ENCODE measurements around the gene ARHGEF7. TPM values are rescaled to one million over a fixed set of nuclear protein-coding genes. Genes with fewer than 3 reads are reported as not detected.

ARHGEF7 gene
- total RNA-seq, 2 experiments from 2014 or later: 39.5 to 51.3 TPM

GRCh38 chr13:111319521-111319920 lies 204.4 kb downstream of the ARHGEF7 start:
- Histone ChIP-seq H4K20me1 (ENCODE audit: insufficient read depth, low read length) (no peaks in the 10 kb centered on the region), H2AFZ (ENCODE audit: low read length) (no peak overlapping the region), H3K27ac (ENCODE audit: low read depth, low read length, poor library complexity, severe bottlenecking) (no peak overlapping the region), H3K79me2 (ENCODE audit: insufficient read depth, low read depth, low read length) (no peaks in the 10 kb centered on the region), H3K4me1 (ENCODE audit: insufficient read depth, low read length, poor library complexity, severe bottlenecking) (no peaks in the 10 kb centered on the region), H3K4me3 (ENCODE audit: low read depth, low read length, poor library complexity, severe bottlenecking) (no peak overlapping the region), H3K9me2 (ENCODE audit: insufficient read depth, low read length) (no peaks in the 10 kb centered on the region), H3K4me2 (ENCODE audit: low read length) (no peak overlapping the region), H3K9me3 (ENCODE audit: low read length) (no peaks in the 10 kb centered on the region), H3K36me3 (ENCODE audit: insufficient read depth, low read length) (no peaks in the 10 kb centered on the region)
- intact Hi-C loops (cut with micrococcal nuclease; ENCODE audit: unreplicated experiment): no loop called here
- POLR2A ChIA-PET: no interaction called here
- DNase-seq (ENCODE audit: low spot score): no peak
- CTCF ChIA-PET (ENCODE audit: unreplicated experiment): no interaction called here
- TF ChIP-seq EZH2phosphoT487 (IDR thresholded peaks at IDR 0.05; ENCODE audit: borderline replicate concordance, low read depth, low read length): no peak
- no TSS peak for BruUV-seq (replicated peaks)

- no peak for DNase-seq (ENCODE audit: low spot score)
- TF ChIP-seq EZH2phosphoT487 (IDR thresholded peaks at IDR 0.05; ENCODE audit: borderline replicate concordance, low read depth, low read length) (no peak), CTCF (conservative IDR thresholded peaks at IDR 0.05; ENCODE audit: low read length) (no peak)
- ChIA-PET POLR2A (no interaction called here), CTCF (ENCODE audit: unreplicated experiment) (no interaction called here)
- H3K4me2 ChIP-seq (ENCODE audit: low read length): no peak within 1 kb of the TSS
- no TSS peak for BruUV-seq (replicated peaks)
- H3K79me2 ChIP-seq (ENCODE audit: insufficient read depth, low read depth, low read length): no peaks in the 10 kb centered on the region
- H3K4me1 ChIP-seq (ENCODE audit: insufficient read depth, low read length, poor library complexity, severe bottlenecking): no peaks in the 10 kb centered on the region
- H3K36me3 ChIP-seq (ENCODE audit: insufficient read depth, low read length): no peaks in the 10 kb centered on the region
- no peaks in the 10 kb centered on the region for H3K9me3 ChIP-seq (ENCODE audit: low read length)
- intact Hi-C loops (cut with micrococcal nuclease; ENCODE audit: unreplicated experiment): no loop called here
- H3K9me2 ChIP-seq (ENCODE audit: insufficient read depth, low read length): no peaks in the 10 kb centered on the region
- no peak within 1 kb of the TSS for H3K27ac ChIP-seq (ENCODE audit: low read depth, low read length, poor library complexity, severe bottlenecking)
- H2AFZ ChIP-seq (ENCODE audit: low read length): no peak within 1 kb of the TSS
- H3K4me3 ChIP-seq (ENCODE audit: low read depth, low read length, poor library complexity, severe bottlenecking): no peak within 1 kb of the TSS
- no peaks in the 10 kb centered on the region for H4K20me1 ChIP-seq (ENCODE audit: insufficient read depth, low read length)
Measured at GRCh38 chr13:111319998-111320911, 205.1 kb downstream of the ARHGEF7 start, which contains the start of gene TEX29. TEX29 (plus strand) TSS chr13:111320642; CDS start chr13:111320891, 249 bp downstream.

- Histone ChIP-seq H3K4me1 (ENCODE audit: insufficient read depth, low read length, poor library complexity, severe bottlenecking) (no peaks in the 10 kb centered on the region), H3K9me3 (ENCODE audit: low read length) (no peaks in the 10 kb centered on the region), H4K20me1 (ENCODE audit: insufficient read depth, low read length) (no peaks in the 10 kb centered on the region), H3K4me2 (ENCODE audit: low read length) (no peak overlapping the region), H2AFZ (ENCODE audit: low read length) (no peak overlapping the region), H3K79me2 (ENCODE audit: insufficient read depth, low read depth, low read length) (no peaks in the 10 kb centered on the region), H3K4me3 (ENCODE audit: low read depth, low read length, poor library complexity, severe bottlenecking) (no peak overlapping the region), H3K27ac (ENCODE audit: low read depth, low read length, poor library complexity, severe bottlenecking) (no peak overlapping the region), H3K9me2 (ENCODE audit: insufficient read depth, low read length) (no peaks in the 10 kb centered on the region), H3K36me3 (ENCODE audit: insufficient read depth, low read length) (no peaks in the 10 kb centered on the region)
- no peak for DNase-seq (ENCODE audit: low spot score)
- TF ChIP-seq EZH2phosphoT487 (IDR thresholded peaks at IDR 0.05; ENCODE audit: borderline replicate concordance, low read depth, low read length) (no peak), CTCF (conservative IDR thresholded peaks at IDR 0.05; ENCODE audit: low read length) (no peak)
- no TSS peak for BruUV-seq (replicated peaks)
- intact Hi-C loops (cut with micrococcal nuclease; ENCODE audit: unreplicated experiment): no loop called here
- POLR2A ChIA-PET: interaction anchor here (0.7 kb wide), 1 partner anchor 253 kb away, joined by 3 read pairs; no protein-coding TSS in a partner anchor
- CTCF ChIA-PET (ENCODE audit: unreplicated experiment): no interaction called here
Measured at GRCh38 chr13:111322001-111322915, 207.1 kb downstream of the ARHGEF7 start.
